DOHH2 (cell line): ENCODE results near the gene TRIM54.

ENCODE experiments used
- CTCF ChIP-seq: fragments of 200-600 bp; sonication (generic); IDR thresholded peaks from one replicate; pipeline ENCODE4 v1.5.1; 2014; ENCODE audit warnings: antibody characterized with exemption, mild to moderate bottlenecking, low read depth, low read length; ENCODE audit not compliant: poor library complexity, severe bottlenecking
- EZH2phosphoT487 ChIP-seq: fragments of 200-600 bp; sonication (generic); IDR thresholded peaks from 2 replicates; pipeline ENCODE4 v1.6.1; 2017; ENCODE audit warnings: borderline replicate concordance, mild to moderate bottlenecking, antibody characterized with exemption, low read length, moderate library complexity, mixed read lengths

DNA sequence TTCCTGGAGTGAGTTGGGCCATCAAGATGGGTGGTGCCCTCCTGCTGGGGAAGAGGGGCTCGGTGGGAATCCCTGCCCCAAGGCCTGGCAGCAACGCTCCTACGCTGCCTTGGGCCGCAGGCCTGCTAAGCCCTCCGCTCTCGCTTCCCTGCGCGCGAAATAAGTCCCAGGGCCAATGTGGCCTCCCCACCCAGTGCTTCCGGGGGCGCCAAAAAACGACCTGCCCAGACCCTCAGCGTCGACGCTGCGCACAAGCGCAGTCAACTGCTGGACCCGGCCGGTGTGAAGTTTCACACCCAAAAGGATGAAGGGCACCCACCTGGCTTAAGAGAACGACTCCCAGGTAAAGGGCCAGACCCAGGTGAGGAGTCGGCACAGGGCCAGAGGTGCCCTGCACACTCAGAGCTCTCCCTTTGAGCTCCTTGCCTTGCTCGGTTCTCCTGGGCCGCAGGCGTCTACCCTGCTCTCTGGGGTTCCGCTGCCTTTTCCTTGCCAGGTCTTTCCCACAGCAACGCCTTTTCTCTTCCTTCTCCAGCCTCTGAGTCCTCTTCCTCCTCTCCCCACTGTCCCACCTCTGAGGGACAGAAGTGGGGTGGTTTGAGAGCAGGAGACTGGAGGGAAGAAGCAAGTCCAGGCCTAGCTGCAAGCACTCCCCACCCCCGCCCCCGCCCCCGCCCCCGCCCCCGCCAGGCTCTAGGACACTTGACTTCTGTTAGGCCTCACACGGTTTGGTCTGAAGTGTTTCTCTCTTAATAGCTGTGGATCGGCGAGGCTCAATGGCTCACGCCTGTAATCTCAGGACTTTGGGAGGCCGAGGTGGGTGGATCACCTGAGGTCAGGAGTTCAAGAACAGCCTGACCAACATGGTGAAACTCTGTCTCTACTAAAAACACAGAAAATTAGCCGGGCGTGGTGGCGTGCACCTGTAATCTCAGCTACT is 6.7 kb upstream of the TRIM54 start, which contains the start of gene DNAJC5G:
- TF ChIP-seq CTCF (no peak), EZH2phosphoT487 (no peak)
